H1 (cell line): ENCODE data around the gene CHAD. TPM values are rescaled to one million over a fixed set of nuclear protein-coding genes. Genes with fewer than 3 reads are reported as not detected.

Source experiments
- CTCF ChIA-PET: fragments of 300-600 bp; sonication (Branson Sonifier 250); formaldehyde crosslinking; loops from one replicate; lab custom pipeline; 2021; ENCODE audit not compliant: partially characterized antibody; lab: Charles Lee
- POLR2A ChIA-PET: fragments of 300-600 bp; sonication (Branson Sonifier 250); formaldehyde crosslinking; loops from one replicate; lab custom pipeline; 2021; ENCODE audit warnings: inconsistent platforms; ENCODE audit not compliant: partially characterized antibody; lab: Charles Lee
- DNase-seq, 2 experiments: peaks; one replicate each; pipeline versions ENCODE4 v3.0.0 to v3.0.0-alpha.2; 2010 to 2022; ENCODE audit warnings: low spot score in 2 of 2, low read depth in 1 of 2, mixed read lengths in 1 of 2
- FAIRE-seq: peaks from 2 replicates; lab custom pipeline; 2011; peaks lifted over from hg19 to GRCh38; lab: Jason Lieb, UNC
- H2AFZ ChIP-seq: 2 replicates; pipeline ENCODE4 v1.8.1; 2012; ENCODE audit warnings: low read length, inconsistent platforms
- H2AK5ac ChIP-seq: 2 replicates; pipeline ENCODE4 v1.6.1; 2013; ENCODE audit warnings: low read depth, low read length
- H2BK120ac ChIP-seq: replicated peaks from 2 replicates; pipeline ENCODE3; 2013; ENCODE audit warnings: low read depth, low read length, inconsistent platforms
- H2BK12ac ChIP-seq: 2 replicates; pipeline ENCODE4 v1.6.1; 2013; ENCODE audit warnings: low read depth, low read length
- H2BK15ac ChIP-seq: 2 replicates; pipeline ENCODE4 v1.6.1; 2013; ENCODE audit warnings: low read length
- H2BK20ac ChIP-seq: 2 replicates; pipeline ENCODE4 v1.6.1; 2013; ENCODE audit warnings: low read length
- H2BK5ac ChIP-seq: 2 replicates; pipeline ENCODE4 v1.6.1; 2013; ENCODE audit warnings: low read depth, low read length
- H3K14ac ChIP-seq: 2 replicates; pipeline ENCODE4 v1.6.1; 2013; ENCODE audit warnings: inconsistent platforms; ENCODE audit not compliant: insufficient read length
- H3K18ac ChIP-seq: 2 replicates; pipeline ENCODE4 v1.6.1; 2013; ENCODE audit warnings: low read length; ENCODE audit errors: extremely low read depth
- H3K23ac ChIP-seq: 2 replicates; pipeline ENCODE4 v1.6.1; 2013; ENCODE audit warnings: inconsistent platforms; ENCODE audit not compliant: insufficient read length
- H3K23me2 ChIP-seq: 2 replicates; pipeline ENCODE4 v1.6.1; 2013; ENCODE audit warnings: low read depth, low read length
- H3K27ac ChIP-seq: 2 replicates; pipeline ENCODE4 v1.6.1; 2011; ENCODE audit warnings: low read depth, low read length, inconsistent platforms
- H3K27me3 ChIP-seq, 4 experiments: replicated peaks in 1 of 4; 1 replicate in 1 of 4; 2 replicates in 3 of 4; pipeline versions ENCODE4 v1.6.1 to v1.8.1; 2011 to 2013; ENCODE audit warnings: low read length in 3 of 4, mild to moderate bottlenecking in 3 of 4, inconsistent platforms in 2 of 4, mixed read lengths in 2 of 4, moderate library complexity in 1 of 4; ENCODE audit not compliant: control insufficient read depth in 3 of 4, insufficient read depth in 3 of 4; ENCODE audit errors: extremely low read depth in 1 of 4
- H3K36me3 ChIP-seq, 4 experiments: 2 replicates each; pipeline versions ENCODE4 v1.6.1 to v1.8.1; 2011 to 2013; ENCODE audit warnings: mild to moderate bottlenecking in 4 of 4, low read length in 3 of 4, moderate library complexity in 2 of 4, control low read depth in 1 of 4, inconsistent platforms in 1 of 4; ENCODE audit not compliant: insufficient read depth in 4 of 4, control insufficient read depth in 2 of 4
- H3K4ac ChIP-seq: replicated peaks from 2 replicates; pipeline ENCODE3; 2013; ENCODE audit warnings: low read length, low read depth, mixed read lengths, inconsistent platforms; ENCODE audit not compliant: insufficient read length
- H3K4me1 ChIP-seq, 4 experiments: replicated peaks in 1 of 4; 1 replicate in 1 of 4; 2 replicates in 3 of 4; pipeline versions ENCODE4 v1.6.1 to v1.8.1; 2011 to 2013; ENCODE audit warnings: low read length in 3 of 4, inconsistent platforms in 2 of 4, mixed read lengths in 1 of 4; ENCODE audit not compliant: insufficient read depth in 4 of 4, control insufficient read depth in 3 of 4
- H3K4me2 ChIP-seq, 2 experiments: 2 replicates each; pipeline versions ENCODE4 v1.6.1 to v1.8.1; 2011 to 2013; ENCODE audit warnings: low read depth in 2 of 2, low read length in 2 of 2, control low read depth in 1 of 2, inconsistent platforms in 1 of 2, mild to moderate bottlenecking in 1 of 2; ENCODE audit not compliant: insufficient read depth in 1 of 2
- H3K4me3 ChIP-seq, 4 experiments: fragments of 200-600, 300-600 bp in 1 of 4; sonication (generic), shearing (Covaris generic), sonication (Bioruptor Twin) in 1 of 4; 2 replicates each; pipeline versions ENCODE4 v1.5.1 to v1.8.1; 2011 to 2016; ENCODE audit warnings: low read length in 4 of 4, low read depth in 3 of 4, control low read depth in 2 of 4, inconsistent platforms in 2 of 4, mild to moderate bottlenecking in 2 of 4, mixed read lengths in 1 of 4, moderate library complexity in 1 of 4; ENCODE audit not compliant: insufficient read depth in 2 of 4; ENCODE audit errors: extremely low read depth in 1 of 4
- H3K56ac ChIP-seq: replicated peaks from 2 replicates; pipeline ENCODE3; 2013; ENCODE audit warnings: low read depth, mild to moderate bottlenecking, mixed read lengths, low read length, inconsistent platforms; ENCODE audit not compliant: insufficient read length
- H3K79me1 ChIP-seq: 2 replicates; pipeline ENCODE4 v1.6.1; 2013; ENCODE audit warnings: low read depth, low read length, control low read depth
- H3K79me2 ChIP-seq, 2 experiments: 2 replicates each; pipeline versions ENCODE4 v1.6.1 to v1.8.1; 2012 to 2013; ENCODE audit warnings: low read length in 2 of 2, mild to moderate bottlenecking in 2 of 2, inconsistent platforms in 1 of 2; ENCODE audit not compliant: insufficient read depth in 2 of 2, control insufficient read depth in 1 of 2
- H3K9ac ChIP-seq, 4 experiments: replicated peaks in 1 of 4; 1 replicate in 1 of 4; 2 replicates in 3 of 4; pipeline versions ENCODE4 v1.6.1 to v1.8.1; 2011 to 2013; ENCODE audit warnings: low read depth in 3 of 4, low read length in 3 of 4, control low read depth in 2 of 4, mild to moderate bottlenecking in 2 of 4, moderate library complexity in 2 of 4, inconsistent platforms in 1 of 4; ENCODE audit errors: extremely low read depth in 1 of 4
- H3K9me3 ChIP-seq, 2 experiments: 2 replicates each; pipeline versions ENCODE4 v1.6.1 to v1.8.1; 2012 to 2013; ENCODE audit warnings: mild to moderate bottlenecking in 2 of 2, moderate library complexity in 2 of 2, control low read depth in 1 of 2, inconsistent platforms in 1 of 2, low read depth in 1 of 2, low read length in 1 of 2, mixed read lengths in 1 of 2; ENCODE audit not compliant: insufficient read depth in 2 of 2
- H4K20me1 ChIP-seq, 2 experiments: replicated peaks in 1 of 2; 2 replicates each; pipeline versions ENCODE3 to v1.8.1; 2011 to 2013; ENCODE audit warnings: inconsistent platforms in 2 of 2, low read length in 2 of 2, mild to moderate bottlenecking in 1 of 2; ENCODE audit not compliant: insufficient read depth in 2 of 2, control insufficient read depth in 1 of 2
- H4K5ac ChIP-seq: 2 replicates; pipeline ENCODE4 v1.6.1; 2013; ENCODE audit warnings: low read length, low read depth, mixed read lengths, inconsistent platforms; ENCODE audit not compliant: insufficient read length
- H4K8ac ChIP-seq: 2 replicates; pipeline ENCODE4 v1.8.0; 2013; ENCODE audit warnings: mild to moderate bottlenecking, moderate library complexity, low read length, inconsistent platforms; ENCODE audit not compliant: insufficient read depth; ENCODE audit errors: extremely low read depth
- H4K91ac ChIP-seq: replicated peaks from 2 replicates; pipeline ENCODE3; 2013; ENCODE audit warnings: low read length, mixed read lengths, inconsistent platforms; ENCODE audit not compliant: insufficient read length
- BRCA1 ChIP-seq: IDR thresholded peaks from 2 replicates; pipeline ENCODE4 v1.6.1; 2012; ENCODE audit warnings: low read depth, low read length, improper control_type of control experiment
- CHD2 ChIP-seq: IDR thresholded peaks from 2 replicates; pipeline ENCODE4 v1.6.1; 2012; ENCODE audit warnings: low read length, improper control_type of control experiment
- GABPA ChIP-seq: IDR thresholded peaks from 2 replicates; pipeline ENCODE4 v1.6.1; 2011; ENCODE audit warnings: mild to moderate bottlenecking, low read length, moderate library complexity, borderline replicate concordance; ENCODE audit not compliant: insufficient read depth
- MAFK ChIP-seq: IDR thresholded peaks from 2 replicates; pipeline ENCODE4 v1.6.1; 2012; ENCODE audit warnings: low read depth, mild to moderate bottlenecking, improper control_type of control experiment, low read length
- MAX ChIP-seq: IDR thresholded peaks from 2 replicates; pipeline ENCODE4 v1.6.1; 2012; ENCODE audit warnings: inconsistent platforms
- POLR2A ChIP-seq, 2 experiments: IDR thresholded peaks; 1 replicate in 1 of 2; 2 replicates in 1 of 2; pipeline ENCODE4 v1.6.1; 2011; ENCODE audit warnings: low read depth in 2 of 2, low read length in 2 of 2, mild to moderate bottlenecking in 2 of 2; ENCODE audit errors: control extremely low read depth in 1 of 2
- POLR2AphosphoS5 ChIP-seq: IDR thresholded peaks from 2 replicates; pipeline ENCODE4 v1.6.1; 2011; ENCODE audit warnings: low read depth, low read length
- RBBP5 ChIP-seq: IDR thresholded peaks from 2 replicates; pipeline ENCODE4 v1.7.1; 2012; ENCODE audit warnings: low read depth, mild to moderate bottlenecking, inconsistent platforms, low read length, moderate library complexity, borderline replicate concordance
- SAP30 ChIP-seq: fragments of 300-600 bp; sonication (generic); IDR thresholded peaks from 2 replicates; pipeline ENCODE4 v1.7.1; 2012; ENCODE audit warnings: low read length, moderate library complexity, mild to moderate bottlenecking, inconsistent platforms; ENCODE audit not compliant: insufficient read depth, insufficient replicate concordance
- TBP ChIP-seq: IDR thresholded peaks from 2 replicates; pipeline ENCODE4 v1.6.1; 2011; ENCODE audit warnings: low read depth, low read length, improper control_type of control experiment
- TCF12 ChIP-seq: IDR thresholded peaks from 2 replicates; pipeline ENCODE4 v1.6.1; 2011; ENCODE audit warnings: low read depth, mild to moderate bottlenecking, low read length
- TEAD4 ChIP-seq: IDR thresholded peaks from 2 replicates; pipeline ENCODE4 v1.6.1; 2012; ENCODE audit warnings: low read depth, low read length, inconsistent platforms, mixed read lengths
- whole genome bisulfite sequencing, 2 experiments: shearing (Covaris generic) in 1 of 2; methylation state at CpG; one replicate each; pipeline versions ENCODE4 v1.1.6 to v1.1.7; 2013 to 2015; ENCODE audit warnings: low lambda C conversion rate in 2 of 2, mixed read lengths in 2 of 2, inconsistent platforms in 1 of 2, low coverage in 1 of 2, missing lambda C conversion rate in 1 of 2; ENCODE audit not compliant: insufficient replicate concordance in 2 of 2, insufficient coverage in 1 of 2, insufficient read length in 1 of 2; ENCODE audit errors: extremely low coverage in 1 of 2, missing lambda C conversion rate in 1 of 2; 5-methylcytosine and 5-hydroxymethylcytosine counted together
- polyA plus RNA-seq, 7 experiments: library from polyadenylated mRNA; depleted of rRNA in 3 of 7; stranded (reverse) in 5 of 7; unstranded in 2 of 7; fragments of >200 nt in 5 of 7; fragments of 200-250 nt in 2 of 7; gene quantifications; 1 replicate in 5 of 7; 2 replicates in 1 of 7; 4 replicates in 1 of 7; pipeline versions ENCODE4 v1.2.1 to v1.2.3, GENCODE V29; 2011 to 2013; ENCODE audit warnings: missing spikeins in 2 of 7, mixed read lengths in 2 of 7
- total RNA-seq: library from RNA; stranded (reverse); fragmentation: NEBNext Ultra II Directional; extraction: Animal tissue kit (Norgen Biotek cat#: 25700); gene quantifications from 2 replicates; pipeline ENCODE4 v1.2.1, GENCODE V29; 2021

Gene CHAD
- total and polyA plus RNA-seq, 2 of the 8 experiments (the other 6 are each of a cell fraction or from before 2014, with no cell fraction given): 0.03 TPM; not detected in 1

- Histone ChIP-seq H3K4me2 (no peak overlapping the region), H2BK15ac (no peak overlapping the region), H2BK20ac (no peak overlapping the region), H3K4ac (no peak overlapping the region), H3K9me3 (peaks cover 3% of the 10 kb centered on the region in 2 experiments; a peak in 1 of 4 replicates), H3K79me1 (no peaks in the 10 kb centered on the region), H4K5ac (no peak overlapping the region), H2BK12ac (no peak overlapping the region), H2AK5ac (no peak overlapping the region), H2AFZ (no peak overlapping the region), H4K91ac (no peak overlapping the region), H3K79me2 (no peaks in the 10 kb centered on the region), H3K27ac (no peak overlapping the region), H3K56ac (no peak overlapping the region), H3K27me3 (peaks cover 0 to 2% (median 0%) of the 10 kb centered on the region in 4 experiments; a peak in 3 of 7 replicates), H3K23me2 (peaks cover 2% of the 10 kb centered on the region; the same call in 1 of the 2 replicates), H3K4me1 (peaks cover 0 to 5% (median 3%) of the 10 kb centered on the region in 4 experiments; a peak in 4 of 7 replicates), H2BK120ac (no peak overlapping the region), H3K4me3 (no peak overlapping the region), H3K23ac (no peak overlapping the region), H2BK5ac (no peak overlapping the region), H3K9ac (no peak overlapping the region), H3K18ac (no peak overlapping the region), H3K36me3 (no peaks in the 10 kb centered on the region), H3K14ac (no peak overlapping the region), H4K8ac (no peak overlapping the region), H4K20me1 (no peaks in the 10 kb centered on the region)
- no peak for DNase-seq
- FAIRE-seq: no peak
- WGBS, 2 experiments: 98% methylated on average over 6 of the region's 6 CpGs; no CpG with 5 or more reads in 1 of the 2 experiments
- TF ChIP-seq GABPA (no peak), CHD2 (no peak), POLR2AphosphoS5 (no peak), BRCA1 (no peak), POLR2A (IDR thresholded peaks at IDR 0.05; ENCODE audit: control extremely low read depth in 1 of 2, low read depth in 2 of 2, low read length in 2 of 2) (no peak), TCF12 (no peak), RBBP5 (no peak), SAP30 (no peak), TEAD4 (no peak), MAFK (no peak), MAX (no peak), TBP (no peak)
- CTCF ChIA-PET: interaction anchor here (0.6 to 1.1 kb wide), 2 partner anchors 23 to 95 kb away, joined by 3 to 4 read pairs; no protein-coding TSS in a partner anchor
- POLR2A ChIA-PET: no interaction called here
Observed at GRCh38 chr17:50420419-50421112, 48.1 kb downstream of the CHAD start.
